OCI-LY1 (cell line): Measurements from ENCODE around the gene PTRHD1.
A peak's percentile ranks its signal among the peaks of the same experiment; 100 is the strongest.
"Not testable (repeated sequence)": the region's sequence is repeated elsewhere in the genome, so short reads cannot be mapped to it uniquely, and the experiment has no call there.

Source experiments
- H2AFZ ChIP-seq: fragments of 200-600 bp; sonication (generic), shearing (Covaris generic); 2 replicates; pipeline ENCODE4 v1.6.0; 2014; ENCODE audit warnings: antibody characterized with exemption, mild to moderate bottlenecking, low read length
- H3F3A ChIP-seq: fragments of 200-600 bp; sonication (generic), shearing (Covaris generic); 2 replicates; pipeline ENCODE4 v1.6.0; 2014; ENCODE audit warnings: mild to moderate bottlenecking, antibody characterized with exemption, low read length, moderate library complexity; ENCODE audit not compliant: insufficient read depth
- H3K27ac ChIP-seq: fragments of 200-600 bp; sonication (generic); 2 replicates; pipeline ENCODE4 v1.5.1; 2014; ENCODE audit warnings: low read length, mixed run types, mild to moderate bottlenecking, low read depth; ENCODE audit not compliant: poor library complexity, severe bottlenecking
- H3K27me3 ChIP-seq: fragments of 200-600 bp; sonication (generic); 2 replicates; pipeline ENCODE4 v1.6.0; 2014; ENCODE audit warnings: antibody characterized with exemption, mild to moderate bottlenecking, low read length, moderate library complexity; ENCODE audit not compliant: insufficient read depth
- H3K36me3 ChIP-seq: fragments of 200-600 bp; sonication (generic); 2 replicates; pipeline ENCODE4 v1.6.1; 2014; ENCODE audit warnings: mild to moderate bottlenecking, antibody characterized with exemption, low read length, moderate library complexity, mixed read lengths; ENCODE audit not compliant: insufficient read depth
- H3K4me1 ChIP-seq: fragments of 200-600 bp; sonication (generic); 2 replicates; pipeline ENCODE4 v1.5.1; 2014; ENCODE audit warnings: mild to moderate bottlenecking, low read length, moderate library complexity; ENCODE audit not compliant: insufficient read depth, severe bottlenecking
- H3K4me2 ChIP-seq: fragments of 200-600 bp; sonication (generic), shearing (Covaris generic); 2 replicates; pipeline ENCODE4 v1.6.1; 2014; ENCODE audit warnings: low read length
- H3K4me3 ChIP-seq: fragments of 200-600 bp; sonication (generic); 2 replicates; pipeline ENCODE4 v1.5.1; 2014; ENCODE audit warnings: low read length, low read depth, mild to moderate bottlenecking, mixed read lengths; ENCODE audit not compliant: poor library complexity, severe bottlenecking
- H3K79me2 ChIP-seq: fragments of 200-600 bp; shearing (Covaris generic); 2 replicates; pipeline ENCODE4 v1.6.1; 2016; ENCODE audit warnings: mixed run types, low read length, mixed read lengths; ENCODE audit not compliant: insufficient read depth
- H3K9ac ChIP-seq: fragments of 200-600 bp; sonication (generic), shearing (Covaris generic); 2 replicates; pipeline ENCODE4 v1.6.1; 2014; ENCODE audit warnings: mild to moderate bottlenecking, low read length, mixed read lengths
- H3K9me2 ChIP-seq: fragments of 200-600 bp; sonication (generic), shearing (Covaris generic); 2 replicates; pipeline ENCODE4 v1.6.1; 2014; ENCODE audit warnings: low read depth, mild to moderate bottlenecking, low read length, mixed read lengths
- H3K9me3 ChIP-seq: fragments of 200-600 bp; shearing (Covaris generic); 2 replicates; pipeline ENCODE4 v1.6.1; 2014; ENCODE audit warnings: low read length, mixed read lengths
- H4K20me1 ChIP-seq: fragments of 200-600 bp; sonication (generic), shearing (Covaris generic); 2 replicates; pipeline ENCODE4 v1.6.0; 2016; ENCODE audit warnings: mild to moderate bottlenecking, low read length; ENCODE audit not compliant: insufficient read depth
- EZH2 ChIP-seq: fragments of 200-600 bp; sonication (generic), shearing (Covaris generic); IDR thresholded peaks from 2 replicates; pipeline ENCODE4 v1.8.0; 2017; ENCODE audit warnings: borderline replicate concordance, mixed run types, mild to moderate bottlenecking, antibody characterized with exemption, low read length, moderate library complexity, mixed read lengths
- TF ChIP-seq, protein P1 (sequence below): fragments of 200-600 bp; sonication (generic), shearing (Covaris generic); IDR thresholded peaks from 2 replicates; pipeline ENCODE4 v1.5.1; 2017; ENCODE audit warnings: mild to moderate bottlenecking, antibody characterized with exemption, low read length, moderate library complexity, mixed read lengths

Gene PTRHD1

DNA sequence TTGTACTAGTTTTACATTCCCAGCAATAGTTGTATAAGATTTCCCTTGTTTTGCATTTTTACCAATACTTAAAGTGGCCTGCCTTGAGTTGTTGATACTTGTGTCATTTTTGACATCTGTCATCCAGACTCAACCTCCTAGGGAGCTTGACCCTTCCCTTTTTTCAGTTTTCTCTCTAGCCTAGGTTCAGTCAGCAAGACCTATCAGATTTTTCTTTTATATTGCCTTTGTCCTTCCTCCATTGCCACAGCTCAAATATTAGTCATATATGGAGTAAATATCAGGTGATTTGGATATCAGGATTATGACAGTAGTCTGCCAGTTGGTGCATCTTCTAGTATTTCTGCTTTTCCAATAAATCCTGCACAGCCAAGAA lies 13.5 kb upstream of the PTRHD1 start:
- Histone ChIP-seq H3K9ac (no peak overlapping the region), H3K4me1 (peaks cover 7% of the 10 kb centered on the region), H2AFZ (no peak overlapping the region), H3K9me2 (no peaks in the 10 kb centered on the region), H3K27me3 (no peaks in the 10 kb centered on the region), H3K4me3 (no peak overlapping the region), H3K9me3 (no peaks in the 10 kb centered on the region), H3K36me3 (peaks cover 36% of the 10 kb centered on the region), H3F3A (no peaks in the 10 kb centered on the region), H3K4me2 (no peak overlapping the region), H3K79me2 (peaks cover 44% of the 10 kb centered on the region), H3K27ac (peak overlapping the region; percentile 26), H4K20me1 (no peaks in the 10 kb centered on the region)
- TF ChIP-seq EZH2 = no peak
- TF ChIP-seq, protein P1, sequence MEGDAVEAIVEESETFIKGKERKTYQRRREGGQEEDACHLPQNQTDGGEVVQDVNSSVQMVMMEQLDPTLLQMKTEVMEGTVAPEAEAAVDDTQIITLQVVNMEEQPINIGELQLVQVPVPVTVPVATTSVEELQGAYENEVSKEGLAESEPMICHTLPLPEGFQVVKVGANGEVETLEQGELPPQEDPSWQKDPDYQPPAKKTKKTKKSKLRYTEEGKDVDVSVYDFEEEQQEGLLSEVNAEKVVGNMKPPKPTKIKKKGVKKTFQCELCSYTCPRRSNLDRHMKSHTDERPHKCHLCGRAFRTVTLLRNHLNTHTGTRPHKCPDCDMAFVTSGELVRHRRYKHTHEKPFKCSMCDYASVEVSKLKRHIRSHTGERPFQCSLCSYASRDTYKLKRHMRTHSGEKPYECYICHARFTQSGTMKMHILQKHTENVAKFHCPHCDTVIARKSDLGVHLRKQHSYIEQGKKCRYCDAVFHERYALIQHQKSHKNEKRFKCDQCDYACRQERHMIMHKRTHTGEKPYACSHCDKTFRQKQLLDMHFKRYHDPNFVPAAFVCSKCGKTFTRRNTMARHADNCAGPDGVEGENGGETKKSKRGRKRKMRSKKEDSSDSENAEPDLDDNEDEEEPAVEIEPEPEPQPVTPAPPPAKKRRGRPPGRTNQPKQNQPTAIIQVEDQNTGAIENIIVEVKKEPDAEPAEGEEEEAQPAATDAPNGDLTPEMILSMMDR = no peak

DNA sequence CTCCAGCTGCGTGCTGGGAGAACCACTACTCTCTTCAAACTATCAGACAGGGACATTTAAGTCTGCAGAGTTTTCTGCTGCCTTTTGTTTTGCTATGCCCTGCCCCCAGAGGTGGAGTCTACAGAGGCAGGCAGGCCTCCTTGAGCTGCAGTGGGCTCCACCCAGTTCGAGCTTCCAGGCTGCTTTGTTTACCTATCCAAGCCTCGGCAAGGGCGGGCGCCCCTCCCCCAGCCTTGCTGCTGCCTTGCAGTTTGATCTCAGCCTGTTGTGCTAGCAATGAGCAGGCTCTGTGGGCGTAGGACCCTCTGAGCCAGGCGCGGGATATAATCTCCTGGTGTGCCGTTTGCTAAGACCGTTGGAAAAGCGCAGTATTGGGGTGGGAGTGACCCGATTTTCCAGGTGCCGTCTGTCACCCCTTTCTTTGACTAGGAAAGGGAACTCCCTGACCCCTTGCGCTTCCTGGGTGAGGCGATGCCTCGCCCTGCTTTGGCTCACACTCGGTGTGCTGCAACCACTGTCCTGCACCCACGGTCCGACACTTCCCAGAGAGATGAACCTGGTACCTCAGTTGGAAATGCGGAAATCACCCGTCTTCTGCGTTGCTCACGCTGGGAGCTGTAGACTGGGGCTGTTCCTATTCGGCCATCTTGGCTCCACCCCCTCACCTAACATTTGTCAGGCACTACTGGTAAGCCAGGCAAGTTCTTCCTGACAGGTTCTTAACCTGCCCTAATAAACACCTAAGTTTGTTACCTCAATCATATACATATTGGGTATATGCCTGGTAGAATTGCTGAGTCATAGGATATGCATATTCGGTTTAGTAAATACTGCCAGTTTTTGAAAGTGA lies 12.8 kb upstream of the PTRHD1 start:
- not testable (repeated sequence) for H3K9me3 ChIP-seq, H3K9ac ChIP-seq, H3K27me3 ChIP-seq, H3F3A ChIP-seq, H3K4me3 ChIP-seq, H3K9me2 ChIP-seq, H2AFZ ChIP-seq, H4K20me1 ChIP-seq, H3K4me2 ChIP-seq, H3K4me1 ChIP-seq
- peak overlapping the region; percentile 26 for H3K27ac ChIP-seq
- peaks cover 43% of the 10 kb centered on the region for H3K79me2 ChIP-seq
- peaks cover 38% of the 10 kb centered on the region for H3K36me3 ChIP-seq

GRCh38 chr2:24800487-24800886 lies 7.3 kb upstream of the PTRHD1 start:
- H3K27me3 ChIP-seq, H4K20me1 ChIP-seq, H3K4me3 ChIP-seq, H3F3A ChIP-seq, H2AFZ ChIP-seq, H3K4me2 ChIP-seq, H3K9me2 ChIP-seq, H3K9me3 ChIP-seq, H3K27ac ChIP-seq, H3K4me1 ChIP-seq, H3K9ac ChIP-seq: not testable (repeated sequence)
- peaks cover 54% of the 10 kb centered on the region for H3K36me3 ChIP-seq
- H3K79me2 ChIP-seq = peaks cover 27% of the 10 kb centered on the region

GRCh38 chr2:24797644-24798043 lies 4.5 kb upstream of the PTRHD1 start:
- H3K36me3 ChIP-seq = peaks cover 58% of the 10 kb centered on the region

More at GRCh38 chr2:24797644-24798043, 4.5 kb upstream of the PTRHD1 start:
- H3K27me3 ChIP-seq = no peaks in the 10 kb centered on the region
- no peak overlapping the region for H2AFZ ChIP-seq
- no peaks in the 10 kb centered on the region for H3K9me3 ChIP-seq
- no peak overlapping the region for H3K4me3 ChIP-seq
- no peaks in the 10 kb centered on the region for H3K9me2 ChIP-seq
- no peaks in the 10 kb centered on the region for H4K20me1 ChIP-seq
- peaks cover 47% of the 10 kb centered on the region for H3K79me2 ChIP-seq
- no peak overlapping the region for H3K27ac ChIP-seq
- H3K4me2 ChIP-seq = no peak overlapping the region
- no peak overlapping the region for H3K9ac ChIP-seq
- peaks cover 19% of the 10 kb centered on the region for H3K4me1 ChIP-seq
- TF ChIP-seq, protein P1 = no peak
- TF ChIP-seq EZH2 = no peak
- no peaks in the 10 kb centered on the region for H3F3A ChIP-seq
